Neural progenitor cell (in vitro differentiated cells): ENCODE measurements around the gene TSACC. TPM values are rescaled to one million over a fixed set of nuclear protein-coding genes. Genes with fewer than 3 reads are reported as not detected.

Source experiments
- DNase-seq: peaks from one replicate; pipeline ENCODE4 v3.0.0-alpha.2; 2016; ENCODE audit warnings: low spot score
- H2AFZ ChIP-seq: fragments of 200-600 bp; sonication (generic); replicated peaks from 2 replicates; pipeline ENCODE4 v1.6.1; 2016; ENCODE audit warnings: antibody characterized with exemption
- H3F3A ChIP-seq: fragments of 200-600 bp; sonication (generic); 2 replicates; pipeline ENCODE4 v1.6.1; 2016; ENCODE audit warnings: antibody characterized with exemption, low read depth
- H3K27ac ChIP-seq: fragments of 200-600 bp; sonication (generic); 2 replicates; pipeline ENCODE4 v1.5.1; 2016; ENCODE audit warnings: mild to moderate bottlenecking
- H3K27me3 ChIP-seq: fragments of 200-600 bp; sonication (generic); 2 replicates; pipeline ENCODE4 v1.6.1; 2016; ENCODE audit warnings: mild to moderate bottlenecking, moderate library complexity
- H3K36me3 ChIP-seq: fragments of 200-600 bp; sonication (generic); 2 replicates; pipeline ENCODE4 v1.5.1; 2016
- H3K4me1 ChIP-seq: fragments of 200-600 bp; sonication (generic); 2 replicates; pipeline ENCODE4 v1.6.1; 2016; ENCODE audit warnings: mixed run types
- H3K4me2 ChIP-seq: fragments of 200-600 bp; sonication (generic); 2 replicates; pipeline ENCODE4 v1.6.1; 2016
- H3K4me3 ChIP-seq: fragments of 200-600 bp; sonication (generic); 2 replicates; pipeline ENCODE4 v1.5.1; 2016
- H3K79me2 ChIP-seq: fragments of 200-600 bp; sonication (generic); 2 replicates; pipeline ENCODE4 v1.6.1; 2016; ENCODE audit warnings: low read depth
- H3K9ac ChIP-seq: fragments of 200-600 bp; sonication (generic); 2 replicates; pipeline ENCODE4 v1.6.1; 2016
- H3K9me3 ChIP-seq: fragments of 200-600 bp; sonication (generic); 2 replicates; pipeline ENCODE4 v1.5.1; 2016; ENCODE audit warnings: low read depth
- H4K20me1 ChIP-seq: fragments of 200-600 bp; sonication (generic); 2 replicates; pipeline ENCODE4 v1.6.1; 2016; ENCODE audit warnings: low read depth
- H3K27ac Mint-ChIP-seq: 3 replicates; pipeline ENCODE4 v1.8.0; 2021; ENCODE audit warnings: mixed read lengths
- H3K27me3 Mint-ChIP-seq: 2 replicates; pipeline ENCODE4 v1.8.0; 2022; ENCODE audit warnings: low read depth, mild to moderate bottlenecking, inconsistent platforms, moderate library complexity, mixed read lengths; ENCODE audit not compliant: insufficient read depth
- H3K36me3 Mint-ChIP-seq: 3 replicates; pipeline ENCODE4 v1.8.0; 2021; ENCODE audit warnings: mixed read lengths
- H3K4me1 Mint-ChIP-seq: 3 replicates; pipeline ENCODE4 v1.8.0; 2021; ENCODE audit warnings: mixed read lengths
- H3K4me3 Mint-ChIP-seq: 3 replicates; pipeline ENCODE4 v1.8.0; 2021; ENCODE audit warnings: mild to moderate bottlenecking, moderate library complexity, mixed read lengths
- H3K9me3 Mint-ChIP-seq: 3 replicates; pipeline ENCODE4 v1.8.0; 2020; ENCODE audit warnings: mixed read lengths
- EZH2 ChIP-seq: fragments of 200-600 bp; sonication (generic); IDR thresholded peaks from 2 replicates; pipeline ENCODE4 v1.6.1; 2017; ENCODE audit warnings: antibody characterized with exemption, mild to moderate bottlenecking, moderate library complexity
- EZH2phosphoT487 ChIP-seq: fragments of 200-600 bp; sonication (generic); IDR thresholded peaks from 2 replicates; pipeline ENCODE4 v1.6.1; 2017; ENCODE audit warnings: antibody characterized with exemption
- total RNA-seq: library from RNA; depleted of rRNA; stranded (reverse); fragments of >200 nt; gene quantifications from 2 replicates; pipeline ENCODE4 v1.2.3, GENCODE V29; 2015; ENCODE audit warnings: low replicate concordance
- TF ChIP-seq, protein P1 (sequence below): fragments of 200-600 bp; sonication (generic); IDR thresholded peaks from 2 replicates; pipeline ENCODE4 v1.5.1; 2017; ENCODE audit warnings: antibody characterized with exemption, mild to moderate bottlenecking

The TSACC gene
- total RNA-seq, 1 donor from 2014 or later, result not detected

DNA sequence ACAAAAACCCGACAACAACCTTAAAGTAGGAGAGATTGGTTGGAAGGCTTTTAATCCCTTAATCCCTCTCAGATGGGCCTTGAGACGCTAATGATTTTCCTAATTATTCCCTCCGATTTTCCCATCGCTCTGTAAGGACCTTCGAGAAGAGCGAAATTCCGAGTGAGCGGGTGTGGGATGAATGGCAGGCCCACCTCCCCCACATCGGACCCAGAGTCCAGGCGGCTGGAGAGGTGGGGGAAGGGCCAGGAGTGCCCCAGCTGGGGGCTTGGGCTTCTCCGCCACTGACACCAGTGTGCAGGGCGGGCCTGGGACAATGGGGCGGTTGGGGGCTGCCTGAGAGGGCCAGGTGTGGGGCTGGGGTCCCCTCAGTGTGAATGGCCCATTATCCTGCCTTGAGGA is 54.1 kb downstream of the TSACC start:
- Histone ChIP-seq H3K9ac (no peak overlapping the region), H3K4me1 (peaks cover 70% of the 10 kb centered on the region), H3K9me3 (no peaks in the 10 kb centered on the region), H3K4me3 (peak overlapping the region; percentile 22), H3K4me2 (peak overlapping the region; percentile 75), H3K27me3 (peaks cover 58% of the 10 kb centered on the region), H2AFZ (no peak overlapping the region), H3K79me2 (no peaks in the 10 kb centered on the region), H3K36me3 (no peaks in the 10 kb centered on the region), H3F3A (peaks cover 52% of the 10 kb centered on the region), H4K20me1 (peaks cover 35% of the 10 kb centered on the region), H3K27ac (peak overlapping the region; percentile 79)
- H3K4me3 Mint-ChIP-seq, result no peak overlapping the region
- H3K27me3 Mint-ChIP-seq, result peaks cover 47% of the 10 kb centered on the region
- TF ChIP-seq EZH2phosphoT487, result peak; percentile 47
- TF ChIP-seq, protein P1, sequence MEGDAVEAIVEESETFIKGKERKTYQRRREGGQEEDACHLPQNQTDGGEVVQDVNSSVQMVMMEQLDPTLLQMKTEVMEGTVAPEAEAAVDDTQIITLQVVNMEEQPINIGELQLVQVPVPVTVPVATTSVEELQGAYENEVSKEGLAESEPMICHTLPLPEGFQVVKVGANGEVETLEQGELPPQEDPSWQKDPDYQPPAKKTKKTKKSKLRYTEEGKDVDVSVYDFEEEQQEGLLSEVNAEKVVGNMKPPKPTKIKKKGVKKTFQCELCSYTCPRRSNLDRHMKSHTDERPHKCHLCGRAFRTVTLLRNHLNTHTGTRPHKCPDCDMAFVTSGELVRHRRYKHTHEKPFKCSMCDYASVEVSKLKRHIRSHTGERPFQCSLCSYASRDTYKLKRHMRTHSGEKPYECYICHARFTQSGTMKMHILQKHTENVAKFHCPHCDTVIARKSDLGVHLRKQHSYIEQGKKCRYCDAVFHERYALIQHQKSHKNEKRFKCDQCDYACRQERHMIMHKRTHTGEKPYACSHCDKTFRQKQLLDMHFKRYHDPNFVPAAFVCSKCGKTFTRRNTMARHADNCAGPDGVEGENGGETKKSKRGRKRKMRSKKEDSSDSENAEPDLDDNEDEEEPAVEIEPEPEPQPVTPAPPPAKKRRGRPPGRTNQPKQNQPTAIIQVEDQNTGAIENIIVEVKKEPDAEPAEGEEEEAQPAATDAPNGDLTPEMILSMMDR, result no peak
- peak; percentile 50 for TF ChIP-seq EZH2
- H3K4me1 Mint-ChIP-seq, result peaks cover 32% of the 10 kb centered on the region
- no peaks in the 10 kb centered on the region for H3K36me3 Mint-ChIP-seq
- H3K27ac Mint-ChIP-seq, result no peak overlapping the region
- peak; percentile 87 for DNase-seq
- peaks cover 2% of the 10 kb centered on the region for H3K9me3 Mint-ChIP-seq

DNA sequence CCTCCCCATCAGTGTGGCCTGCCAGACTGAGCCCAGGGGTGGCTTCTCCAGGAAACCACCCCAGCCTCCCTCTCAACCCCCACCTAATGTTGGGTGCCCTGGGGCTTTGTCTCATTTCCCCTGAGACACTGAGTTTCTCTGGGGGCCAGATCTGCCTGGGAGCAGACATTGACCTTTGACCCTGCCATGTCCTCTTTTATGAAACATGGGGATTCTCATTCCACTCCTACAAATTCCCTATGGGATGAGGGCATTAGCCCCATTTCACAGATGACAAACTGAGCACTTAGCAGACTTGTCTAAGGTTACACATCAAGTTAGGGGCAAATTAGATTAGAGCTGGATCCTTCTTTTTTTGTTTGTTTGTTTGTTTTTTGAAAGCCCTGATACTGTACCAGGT is 54.8 kb downstream of the TSACC start:
- Histone ChIP-seq H2AFZ (no peak overlapping the region), H3K4me1 (peaks cover 66% of the 10 kb centered on the region), H3K4me2 (peak overlapping the region; percentile 75), H3F3A (peaks cover 52% of the 10 kb centered on the region), H3K79me2 (no peaks in the 10 kb centered on the region), H4K20me1 (peaks cover 30% of the 10 kb centered on the region), H3K27ac (peak overlapping the region; percentile 79), H3K9ac (no peak overlapping the region), H3K9me3 (no peaks in the 10 kb centered on the region), H3K4me3 (peak overlapping the region; percentile 22), H3K27me3 (peaks cover 52% of the 10 kb centered on the region), H3K36me3 (no peaks in the 10 kb centered on the region)
- Mint-ChIP-seq H3K36me3 (no peaks in the 10 kb centered on the region), H3K27ac (no peak overlapping the region), H3K4me1 (peaks cover 28% of the 10 kb centered on the region), H3K4me3 (peak overlapping the region; percentile 29), H3K9me3 (peaks cover 2% of the 10 kb centered on the region), H3K27me3 (peaks cover 43% of the 10 kb centered on the region)
- TF ChIP-seq EZH2 (no peak), EZH2phosphoT487 (no peak)
- TF ChIP-seq, protein P1, result no peak
- no peak for DNase-seq

DNA sequence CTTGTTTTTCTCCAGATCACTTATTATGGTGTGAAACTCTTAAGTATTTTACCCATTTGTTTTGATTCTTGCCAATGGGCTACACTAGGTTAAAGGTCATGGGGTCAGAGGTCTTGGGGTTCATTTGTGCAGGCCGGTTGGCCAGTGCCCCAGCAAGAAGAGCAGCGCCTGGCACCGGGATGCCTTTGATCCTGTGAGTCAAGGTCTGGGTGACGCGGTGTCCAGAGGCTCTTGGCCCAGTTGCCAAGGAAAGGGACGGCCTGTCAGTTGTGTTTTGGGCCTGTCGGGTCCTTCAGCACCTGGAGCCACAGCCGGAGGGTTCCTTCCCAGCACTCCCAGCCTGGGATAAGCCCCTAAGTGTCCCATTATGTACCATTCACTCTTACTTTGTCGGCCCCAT is 55.8 kb downstream of the TSACC start:
- peaks cover 45% of the 10 kb centered on the region for H3K27me3 Mint-ChIP-seq
- peaks cover 29% of the 10 kb centered on the region for H3K4me1 Mint-ChIP-seq
- peaks cover 2% of the 10 kb centered on the region for H3K9me3 Mint-ChIP-seq

More for the DNA sequence above, 55.8 kb downstream of the TSACC start:
- H3K79me2 ChIP-seq, result no peaks in the 10 kb centered on the region
- peaks cover 24% of the 10 kb centered on the region for H4K20me1 ChIP-seq
- Mint-ChIP-seq H3K4me3 (no peak overlapping the region), H3K27ac (no peak overlapping the region), H3K36me3 (peaks cover 2% of the 10 kb centered on the region)
- no peak overlapping the region for H3K27ac ChIP-seq
- peaks cover 60% of the 10 kb centered on the region for H3K4me1 ChIP-seq
- H3K9me3 ChIP-seq, result no peaks in the 10 kb centered on the region
- H3K4me3 ChIP-seq, result no peak overlapping the region
- DNase-seq, result peak; percentile 68
- H3K27me3 ChIP-seq, result peaks cover 42% of the 10 kb centered on the region
- H3F3A ChIP-seq, result peaks cover 48% of the 10 kb centered on the region
- peak overlapping the region; percentile 49 for H3K4me2 ChIP-seq
- TF ChIP-seq, protein P1, result no peak
- TF ChIP-seq EZH2 (peak; percentile 14), EZH2phosphoT487 (no peak)
- H3K36me3 ChIP-seq, result no peaks in the 10 kb centered on the region
- H2AFZ ChIP-seq, result no peak overlapping the region
- no peak overlapping the region for H3K9ac ChIP-seq
